Non-pigmented ciliary epithelial cell (primary cell): ENCODE results near the gene BBLN.

ENCODE experiments used
- DNase-seq: peaks from one replicate; pipeline ENCODE4 v3.0.0-alpha.2; 2010; ENCODE audit warnings: low read depth

BBLN gene

DNA sequence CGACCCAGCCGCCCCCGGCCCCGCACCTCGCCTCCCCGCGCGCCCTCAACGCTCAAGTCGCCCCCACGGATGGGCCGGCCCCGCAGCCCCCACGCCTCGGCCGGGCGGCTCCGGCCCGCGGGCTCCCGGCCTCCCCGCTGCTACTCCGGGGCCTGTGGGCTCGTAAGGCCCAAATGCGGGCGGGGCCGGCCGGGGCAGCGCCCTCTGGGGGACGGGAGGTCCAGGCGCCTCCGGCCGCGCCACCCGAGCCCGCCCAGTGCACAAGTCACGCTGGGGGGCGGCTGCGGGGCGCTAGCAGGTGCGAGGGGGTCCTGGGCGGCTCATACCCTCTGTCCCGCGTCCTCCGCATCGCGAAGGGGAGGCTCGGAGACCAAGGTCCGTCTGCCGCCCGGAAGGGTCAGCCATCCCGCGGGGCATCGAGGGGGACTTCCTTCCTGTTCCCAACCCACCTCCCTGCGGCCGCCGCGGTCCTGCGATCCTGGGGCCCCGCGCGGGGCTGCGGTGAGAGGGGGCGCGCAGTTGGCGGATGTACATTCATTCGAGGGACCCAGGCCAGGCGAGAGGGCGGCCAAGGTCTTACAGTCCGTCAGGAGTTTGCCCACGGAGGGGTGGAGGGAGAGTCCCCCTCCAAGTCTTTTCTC lies 31.5 kb downstream of the BBLN start, which contains the start of gene CIZ1:
Gene CIZ1, minus strand, starts transcription at position 167 of the 641 bp plus-strand sequence. CDS start 715 bp downstream, outside the sequence.
- DNase-seq = no peak

DNA sequence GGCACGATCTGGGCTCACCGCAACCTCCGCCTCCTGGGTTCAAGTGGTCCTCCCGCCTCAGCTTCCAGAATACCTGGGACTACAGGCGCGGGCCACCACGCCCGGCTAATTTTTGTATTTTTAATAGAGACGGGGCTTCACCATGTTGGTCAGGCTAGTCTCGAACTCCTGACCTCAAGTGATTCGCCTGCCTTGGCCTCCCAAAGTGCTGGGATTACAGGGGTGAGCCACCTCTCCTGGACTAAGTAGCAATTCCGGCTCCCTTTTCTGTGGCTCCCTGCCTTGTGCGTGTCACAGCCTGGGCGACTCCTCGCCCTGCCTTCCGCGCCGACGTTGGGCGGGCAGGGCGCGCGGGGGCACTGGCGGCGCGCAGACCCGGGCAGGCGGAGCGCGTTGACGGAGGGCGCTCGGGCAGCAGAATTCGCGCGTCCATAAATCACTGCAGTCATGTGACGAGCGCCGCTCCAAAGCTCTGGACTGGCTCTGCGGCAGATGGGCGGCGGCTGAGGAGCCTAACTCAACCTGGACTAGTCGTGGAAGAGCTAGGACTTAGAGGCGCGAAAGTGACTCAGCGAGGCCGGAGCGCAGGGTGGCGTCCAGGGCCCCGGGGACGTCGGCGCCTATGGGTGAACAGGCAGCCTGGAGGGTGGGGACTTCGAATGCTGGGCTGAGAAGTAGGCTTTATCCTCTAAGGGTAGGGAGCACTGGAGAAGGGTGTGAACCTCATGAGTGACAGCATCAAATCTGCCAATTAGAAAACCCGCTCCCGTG lies 32.7 kb downstream of the BBLN start:
- no peak for DNase-seq

DNA sequence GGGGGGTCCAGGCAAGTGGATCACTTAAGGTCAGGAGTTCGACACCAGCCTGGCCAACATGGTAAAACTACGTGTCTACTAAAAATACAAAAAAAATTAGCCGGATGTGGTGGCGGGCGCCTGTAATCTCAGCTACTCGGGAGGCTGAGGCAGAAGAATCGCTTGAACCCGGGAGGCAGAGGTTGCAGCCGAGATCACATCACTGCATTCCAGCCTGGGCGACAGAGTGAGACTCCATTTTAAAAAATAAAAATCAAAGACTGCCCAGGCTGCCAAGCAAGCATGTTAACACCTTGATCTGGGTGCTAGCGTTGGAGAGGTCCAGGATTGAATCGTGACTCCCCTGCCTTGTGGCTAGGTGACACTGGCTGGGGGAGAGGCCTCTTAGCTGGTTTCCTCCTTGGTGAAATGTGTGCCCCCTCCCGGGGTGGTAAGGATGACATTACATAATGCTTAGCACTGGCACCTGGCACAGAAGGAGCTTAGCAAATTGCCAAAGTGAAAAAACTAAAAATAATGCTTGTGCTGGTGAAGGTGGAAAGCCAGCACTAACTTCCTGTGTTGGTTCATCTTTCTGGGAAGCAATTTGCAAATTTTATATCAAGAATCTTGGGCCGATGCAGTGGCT lies 33.5 kb downstream of the BBLN start:
- no peak for DNase-seq

- DNase-seq = no peak
These were observed 41.6 kb downstream of the BBLN start for GRCh38 chr9:128201441-128202369.

GRCh38 chr9:128202648-128203023 lies 42.6 kb downstream of the BBLN start:
- DNase-seq = no peak

DNA sequence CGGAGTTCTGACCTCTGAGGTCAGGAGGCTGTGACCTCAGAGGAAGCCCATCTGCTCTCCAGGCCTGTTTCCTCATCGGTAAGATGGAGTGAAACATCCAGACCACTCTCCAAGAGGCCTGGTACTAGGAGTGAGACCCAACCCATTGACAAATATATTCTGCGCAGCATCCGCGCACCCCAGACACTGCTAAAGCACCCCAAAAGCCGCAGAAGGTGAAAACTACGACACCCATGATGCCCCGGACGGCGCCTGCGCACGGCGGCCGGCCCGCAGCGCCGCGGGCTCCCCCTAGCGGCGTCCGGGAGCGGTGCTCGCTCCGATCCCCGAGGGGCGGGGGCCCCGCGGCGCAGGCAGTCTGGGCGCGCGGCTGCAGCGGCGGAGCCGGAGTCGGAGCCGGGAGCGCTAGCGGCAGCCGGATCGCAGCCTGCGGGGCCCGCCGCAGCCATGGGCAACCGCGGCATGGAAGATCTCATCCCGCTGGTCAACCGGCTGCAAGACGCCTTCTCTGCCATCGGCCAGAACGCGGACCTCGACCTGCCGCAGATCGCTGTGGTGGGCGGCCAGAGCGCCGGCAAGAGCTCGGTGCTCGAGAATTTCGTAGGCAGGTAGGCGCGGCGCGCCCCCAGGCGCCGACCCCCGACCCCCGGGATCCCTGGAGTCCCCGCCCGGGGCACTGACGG lies 43.1 kb downstream of the BBLN start, which contains the start of gene DNM1:
Gene DNM1, plus strand, starts transcription at position 356 of the 683 bp plus-strand sequence. Its CDS starts 92 bp downstream, at position 448.
- no peak for DNase-seq

- no peak for DNase-seq
These were observed 43.9 kb downstream of the BBLN start for GRCh38 chr9:128203707-128204551.

GRCh38 chr9:128204858-128205257 lies 44.8 kb downstream of the BBLN start:
- DNase-seq = no peak

GRCh38 chr9:128205296-128205944 lies 45.4 kb downstream of the BBLN start:
- no peak for DNase-seq

DNA sequence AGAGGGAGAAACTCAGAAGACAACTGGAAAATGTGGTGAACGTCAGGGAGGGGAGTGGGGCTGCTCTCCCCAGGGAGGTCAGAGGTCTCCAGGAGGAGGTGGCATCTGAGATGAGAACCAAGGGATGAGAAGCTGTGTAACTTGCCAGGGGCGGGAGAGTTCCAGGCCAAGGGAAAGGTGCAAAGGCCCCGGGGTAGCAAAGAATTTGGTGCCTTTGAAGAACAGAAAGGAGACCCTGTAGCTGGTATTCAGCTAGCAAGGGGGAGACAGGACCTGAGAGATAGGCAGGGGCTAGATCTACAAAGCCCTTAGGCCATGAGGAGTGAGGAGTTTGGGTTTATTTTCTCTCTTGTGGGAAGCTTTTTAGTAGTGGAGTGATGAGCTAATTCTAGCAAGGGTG lies 46.4 kb downstream of the BBLN start:
- DNase-seq = no peak

GRCh38 chr9:128206916-128207910 lies 47.1 kb downstream of the BBLN start:
- DNase-seq = no peak

GRCh38 chr9:128208386-128208785 lies 48.3 kb downstream of the BBLN start:
- DNase-seq = no peak

GRCh38 chr9:128208946-128209669 lies 49.0 kb downstream of the BBLN start:
- DNase-seq = no peak

GRCh38 chr9:128211186-128211980 lies 51.3 kb downstream of the BBLN start:
- no peak for DNase-seq

- DNase-seq = no peak
These were observed 51.9 kb downstream of the BBLN start for GRCh38 chr9:128211981-128212281.
